HCT116 (cell line): ENCODE results near the gene ABHD4.

Source experiments
- CEBPB ChIP-seq: IDR thresholded peaks from 2 replicates; pipeline ENCODE4 v1.6.1; 2012; ENCODE audit warnings: low read depth
- CTCF ChIP-seq, 3 experiments: fragments of 200-600 bp in 1 of 3; sonication (generic) in 1 of 3; IDR thresholded peaks in 2 of 3; conservative IDR thresholded peaks in 1 of 3; 2 replicates each; pipeline ENCODE4 v1.5.1; 2012 to 2017; ENCODE audit warnings: low read depth in 2 of 3, low read length in 2 of 3, antibody characterized with exemption in 1 of 3, borderline replicate concordance in 1 of 3, control low read depth in 1 of 3, mild to moderate bottlenecking in 1 of 3, mixed read lengths in 1 of 3, mixed run types in 1 of 3, moderate library complexity in 1 of 3; ENCODE audit not compliant: insufficient read depth in 1 of 3
- EGR1 ChIP-seq: IDR thresholded peaks from 2 replicates; pipeline ENCODE4 v1.6.1; 2012; ENCODE audit warnings: low read depth
- EZH2 ChIP-seq: fragments of 200-600 bp; sonication (generic); IDR thresholded peaks from 2 replicates; pipeline ENCODE4 v1.6.1; 2017; ENCODE audit warnings: antibody characterized with exemption, mixed run types
- POLR2A ChIP-seq: IDR thresholded peaks from 2 replicates; pipeline ENCODE4 v1.7.0; 2011; ENCODE audit warnings: borderline replicate concordance; ENCODE audit not compliant: insufficient read depth, insufficient read length; ENCODE audit errors: extremely low read depth
- POLR2AphosphoS5 ChIP-seq: IDR thresholded peaks from 2 replicates; pipeline ENCODE4 v1.6.1; 2011; ENCODE audit warnings: mild to moderate bottlenecking, low read depth, low read length, moderate library complexity
- RAD21 ChIP-seq: IDR thresholded peaks from 2 replicates; pipeline ENCODE4 v1.6.1; 2012; ENCODE audit warnings: low read depth, mild to moderate bottlenecking
- SIN3A ChIP-seq: IDR thresholded peaks from 2 replicates; pipeline ENCODE4 v1.6.1; 2012; ENCODE audit warnings: low read depth
- YY1 ChIP-seq: IDR thresholded peaks from 2 replicates; pipeline ENCODE4 v1.6.1; 2011; ENCODE audit warnings: low read length, low read depth, moderate library complexity, mild to moderate bottlenecking; ENCODE audit not compliant: insufficient replicate concordance; ENCODE audit errors: extremely low read depth
- ZNF274 ChIP-seq: fragments of 200-500 bp; sonication (Bioruptor generic); IDR thresholded peaks from 2 replicates; pipeline ENCODE4 v1.6.1; 2014; ENCODE audit warnings: mild to moderate bottlenecking, low read depth, low read length, inconsistent platforms

- no peak for TF ChIP-seq POLR2AphosphoS5
- TF ChIP-seq CTCF (IDR thresholded peaks at IDR 0.05 in 2 of 3, conservative IDR thresholded peaks at IDR 0.05 in 1 of 3; ENCODE audit: borderline replicate concordance in 1 of 3, insufficient read depth in 1 of 3, low read depth in 2 of 3, low read length in 2 of 3): no peak
- no peak for TF ChIP-seq RAD21
- TF ChIP-seq POLR2A: no peak
- no peak for TF ChIP-seq CEBPB
- TF ChIP-seq ZNF274: no peak
- TF ChIP-seq EZH2: no peak
- no peak for TF ChIP-seq YY1
- TF ChIP-seq SIN3A: no peak
- no peak for TF ChIP-seq EGR1
Measured at GRCh38 chr14:22565391-22565945, 32.6 kb upstream of the ABHD4 start.
